Adipocyte (in vitro differentiated cells): ENCODE data around the gene CIAO1.
"Not testable (repeated sequence)": the region's sequence is repeated elsewhere in the genome, so short reads cannot be mapped to it uniquely, and the experiment has no call there.

Experiments
- DNase-seq: peaks from one replicate; pipeline ENCODE4 v3.0.0-alpha.2; 2015; ENCODE audit warnings: low read depth
- H3K27me3 ChIP-seq: replicated peaks from 2 replicates; pipeline ENCODE4 v1.7.0; 2013; ENCODE audit warnings: mild to moderate bottlenecking, low read length, moderate library complexity; ENCODE audit not compliant: control insufficient read depth, insufficient read depth
- H3K36me3 ChIP-seq: 2 replicates; pipeline ENCODE4 v1.7.0; 2013; ENCODE audit warnings: low read length, mild to moderate bottlenecking, moderate library complexity; ENCODE audit not compliant: control insufficient read depth, insufficient read depth, severe bottlenecking
- H3K4me1 ChIP-seq: 2 replicates; pipeline ENCODE4 v1.7.0; 2013; ENCODE audit warnings: mild to moderate bottlenecking, low read length, moderate library complexity; ENCODE audit not compliant: control insufficient read depth, insufficient read depth
- H3K4me3 ChIP-seq: 2 replicates; pipeline ENCODE4 v1.7.0; 2013; ENCODE audit warnings: mild to moderate bottlenecking, low read length, moderate library complexity
- H3K9ac ChIP-seq: 2 replicates; pipeline ENCODE4 v1.7.0; 2013; ENCODE audit warnings: mild to moderate bottlenecking, low read length, moderate library complexity
- H3K9me3 ChIP-seq: 2 replicates; pipeline ENCODE4 v1.7.0; 2013; ENCODE audit warnings: mild to moderate bottlenecking, low read length, moderate library complexity; ENCODE audit not compliant: control insufficient read depth

CIAO1 gene

DNA sequence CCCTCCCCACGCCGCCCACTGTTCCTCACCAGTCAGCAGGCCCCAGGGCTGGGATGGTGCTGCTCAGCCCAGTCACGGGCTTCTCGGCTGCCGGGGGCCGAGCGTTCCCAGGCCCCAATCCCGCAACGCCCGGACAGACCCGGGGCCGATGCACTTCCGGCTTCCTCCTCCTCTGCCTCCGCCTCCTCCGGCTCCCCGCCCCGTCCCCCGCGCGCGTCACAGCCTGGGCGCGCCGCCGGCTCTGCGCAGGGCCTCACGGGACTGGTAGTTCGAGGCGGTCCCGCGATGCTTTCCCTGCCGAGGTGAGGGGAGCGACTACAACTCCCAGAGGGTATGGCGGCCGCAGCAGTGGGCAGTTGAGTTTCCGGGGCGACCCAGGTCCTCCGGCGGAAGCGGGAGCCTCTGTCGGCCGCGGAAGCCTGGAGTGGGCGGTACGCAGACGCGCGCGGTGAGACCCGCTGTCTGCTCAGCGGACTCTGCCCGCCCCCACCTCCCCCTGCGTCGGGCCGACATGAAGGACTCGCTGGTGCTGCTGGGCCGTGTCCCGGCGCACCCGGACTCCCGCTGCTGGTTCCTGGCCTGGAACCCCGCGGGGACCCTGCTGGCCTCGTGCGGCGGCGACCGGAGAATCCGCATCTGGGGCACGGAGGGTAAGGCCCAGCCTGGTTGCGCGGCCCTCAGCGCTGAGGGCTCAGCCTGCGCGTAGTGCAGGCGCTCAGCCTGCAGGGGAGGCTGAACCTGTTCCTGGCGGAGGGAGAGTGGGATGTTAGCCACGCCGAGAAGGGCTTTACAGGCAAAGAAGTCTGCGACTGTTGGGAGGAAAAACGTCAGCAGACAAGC is at the start of gene CIAO1, which contains the start of gene TMEM127:
Gene CIAO1 (plus strand): TSS at position 386 of the 840 bp plus-strand sequence. CDS start 126 bp downstream, at position 512.
Gene TMEM127 (minus strand): TSS at position 158 of the 840 bp plus-strand sequence. CDS start 616 bp downstream, outside the sequence.
- Histone ChIP-seq H3K4me3 (peak within 1 kb of the TSS; percentile 94), H3K4me1 (peaks cover 30% of the 10 kb centered on the region), H3K27me3 (no peaks in the 10 kb centered on the region), H3K9ac (peak within 1 kb of the TSS; percentile 92), H3K9me3 (no peaks in the 10 kb centered on the region), H3K36me3 (peaks cover 36% of the 10 kb centered on the region)
- peak; percentile 99 for DNase-seq

DNA sequence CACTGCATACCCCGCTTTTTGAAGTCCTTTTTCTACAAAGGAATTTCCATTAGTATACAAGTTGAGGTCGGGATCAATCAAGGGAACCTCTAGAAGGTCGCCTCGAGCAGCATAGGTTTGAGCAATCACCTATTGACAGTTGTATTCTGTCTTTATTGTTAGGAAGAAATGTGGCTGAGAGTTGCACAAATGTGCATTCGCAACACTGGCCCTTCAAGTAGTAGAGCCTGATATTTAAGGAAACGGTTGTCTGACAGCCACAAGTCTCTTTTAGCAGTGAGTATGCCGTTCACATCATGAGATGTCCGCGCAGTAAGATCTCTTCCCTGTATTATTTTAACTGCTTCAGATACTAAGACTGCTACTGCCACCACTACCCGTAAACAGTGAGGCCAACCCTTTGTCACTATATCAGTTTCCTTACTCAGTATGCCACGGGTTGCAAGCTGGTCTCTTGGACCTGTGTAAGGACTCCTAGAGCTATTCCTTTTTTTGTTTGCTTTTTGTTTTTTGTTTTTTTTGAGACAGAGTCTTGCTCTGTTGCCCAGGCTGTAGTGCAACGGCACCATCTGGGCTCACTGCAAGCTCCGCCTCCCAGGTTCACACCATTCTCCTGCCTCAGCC is 47.4 kb upstream of the CIAO1 start:
- peaks cover 16% of the 10 kb centered on the region for H3K4me1 ChIP-seq
- H3K9me3 ChIP-seq = no peaks in the 10 kb centered on the region
- no peak overlapping the region for H3K4me3 ChIP-seq
- no peak overlapping the region for H3K9ac ChIP-seq
- H3K36me3 ChIP-seq = no peaks in the 10 kb centered on the region
- DNase-seq = no peak
- H3K27me3 ChIP-seq = no peaks in the 10 kb centered on the region

- H3K36me3 ChIP-seq, H3K4me3 ChIP-seq, H3K9me3 ChIP-seq, H3K27me3 ChIP-seq, H3K9ac ChIP-seq, DNase-seq: not testable (repeated sequence)
- H3K4me1 ChIP-seq = peaks cover 16% of the 10 kb centered on the region
Measured at GRCh38 chr2:96219959-96220358, 46.1 kb upstream of the CIAO1 start.

- peaks cover 18% of the 10 kb centered on the region for H3K4me1 ChIP-seq
- DNase-seq, H3K9me3 ChIP-seq, H3K36me3 ChIP-seq, H3K9ac ChIP-seq, H3K4me3 ChIP-seq, H3K27me3 ChIP-seq: not testable (repeated sequence)
Measured at GRCh38 chr2:96221106-96221505, 44.9 kb upstream of the CIAO1 start.

- Histone ChIP-seq H3K27me3 (no peaks in the 10 kb centered on the region), H3K4me3 (no peak overlapping the region), H3K36me3 (no peaks in the 10 kb centered on the region), H3K9me3 (no peaks in the 10 kb centered on the region), H3K9ac (no peak overlapping the region), H3K4me1 (peaks cover 18% of the 10 kb centered on the region)
- DNase-seq = no peak
Measured at GRCh38 chr2:96225016-96225533, 41.0 kb upstream of the CIAO1 start.

- Histone ChIP-seq H3K36me3 (no peaks in the 10 kb centered on the region), H3K9me3 (no peaks in the 10 kb centered on the region), H3K4me3 (no peak overlapping the region), H3K4me1 (no peaks in the 10 kb centered on the region), H3K9ac (no peak overlapping the region), H3K27me3 (no peaks in the 10 kb centered on the region)
- no peak for DNase-seq
Measured at GRCh38 chr2:96231316-96231715, 34.7 kb upstream of the CIAO1 start.

GRCh38 chr2:96233436-96233835 is 32.6 kb upstream of the CIAO1 start:
- H3K9ac ChIP-seq = no peak overlapping the region
- H3K27me3 ChIP-seq = no peaks in the 10 kb centered on the region
- H3K36me3 ChIP-seq = peaks cover 5% of the 10 kb centered on the region
- H3K4me3 ChIP-seq = no peak overlapping the region
- no peaks in the 10 kb centered on the region for H3K4me1 ChIP-seq
- DNase-seq = no peak
- no peaks in the 10 kb centered on the region for H3K9me3 ChIP-seq

GRCh38 chr2:96233880-96234316 is 32.1 kb upstream of the CIAO1 start:
- Histone ChIP-seq H3K27me3 (no peaks in the 10 kb centered on the region), H3K4me1 (no peaks in the 10 kb centered on the region), H3K9me3 (no peaks in the 10 kb centered on the region), H3K36me3 (peaks cover 5% of the 10 kb centered on the region), H3K4me3 (no peak overlapping the region), H3K9ac (no peak overlapping the region)
- no peak for DNase-seq

DNA sequence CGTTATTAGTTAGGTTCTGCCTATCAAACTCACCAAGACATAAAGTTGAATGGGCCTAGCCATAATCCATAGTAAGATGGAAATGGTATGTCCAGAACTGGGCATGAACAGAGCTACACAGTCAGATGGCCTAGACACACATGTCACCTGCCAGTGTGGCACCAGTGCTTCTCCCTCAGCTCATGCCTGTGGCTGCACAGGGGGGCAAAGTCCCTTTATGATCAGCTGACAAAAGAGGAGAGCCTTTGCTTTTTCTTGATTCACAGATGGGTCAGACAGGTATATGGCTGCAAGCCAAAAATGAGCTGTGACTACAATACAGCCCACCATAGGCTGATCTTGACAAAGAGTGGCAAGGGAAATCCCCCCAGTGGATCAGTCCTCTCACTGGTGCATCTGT is 29.1 kb upstream of the CIAO1 start:
- no peaks in the 10 kb centered on the region for H3K9me3 ChIP-seq
- no peak overlapping the region for H3K9ac ChIP-seq
- no peak overlapping the region for H3K4me3 ChIP-seq
- H3K4me1 ChIP-seq = peaks cover 18% of the 10 kb centered on the region
- no peaks in the 10 kb centered on the region for H3K27me3 ChIP-seq
- no peak for DNase-seq
- H3K36me3 ChIP-seq = peaks cover 12% of the 10 kb centered on the region

DNA sequence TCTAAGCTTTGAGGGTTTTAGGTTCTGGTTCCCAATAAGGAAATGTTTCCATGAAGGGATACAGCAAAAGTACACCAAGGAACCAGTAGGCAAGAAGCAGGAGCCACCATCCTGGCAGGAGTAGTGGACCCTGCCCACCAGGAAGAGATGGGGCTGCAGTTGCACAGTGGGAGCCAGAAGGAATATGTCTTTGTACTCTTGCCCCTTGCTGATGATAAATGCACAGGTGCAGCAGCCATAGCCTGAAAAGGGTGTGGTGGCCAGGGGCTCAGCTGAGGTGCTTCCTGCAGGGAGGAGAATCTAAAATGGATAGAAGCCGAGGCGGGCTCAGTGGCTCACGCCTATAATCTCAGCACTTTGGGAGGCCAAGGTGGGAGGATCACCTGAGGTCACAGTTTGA is 27.8 kb upstream of the CIAO1 start:
- no peak for DNase-seq
- Histone ChIP-seq H3K36me3 (peaks cover 12% of the 10 kb centered on the region), H3K9me3 (no peaks in the 10 kb centered on the region), H3K27me3 (no peaks in the 10 kb centered on the region), H3K4me1 (peaks cover 29% of the 10 kb centered on the region), H3K9ac (no peak overlapping the region), H3K4me3 (no peak overlapping the region)

- no peak for DNase-seq
- H3K4me1 ChIP-seq = peaks cover 29% of the 10 kb centered on the region
- H3K27me3 ChIP-seq = no peaks in the 10 kb centered on the region
- peaks cover 12% of the 10 kb centered on the region for H3K36me3 ChIP-seq
- H3K9ac ChIP-seq = no peak overlapping the region
- no peak overlapping the region for H3K4me3 ChIP-seq
- no peaks in the 10 kb centered on the region for H3K9me3 ChIP-seq
Measured at GRCh38 chr2:96239091-96239490, 26.9 kb upstream of the CIAO1 start.
